NCI-H2171 (cell line): ENCODE data around the gene SNX27.
"Not testable (repeated sequence)": the region's sequence is repeated elsewhere in the genome, so short reads cannot be mapped to it uniquely, and the experiment has no call there.

ENCODE experiments used
- DNase-seq: peaks from one replicate; lab custom pipeline; 2025; lab: John Stamatoyannopoulos, UW

The SNX27 gene

DNA sequence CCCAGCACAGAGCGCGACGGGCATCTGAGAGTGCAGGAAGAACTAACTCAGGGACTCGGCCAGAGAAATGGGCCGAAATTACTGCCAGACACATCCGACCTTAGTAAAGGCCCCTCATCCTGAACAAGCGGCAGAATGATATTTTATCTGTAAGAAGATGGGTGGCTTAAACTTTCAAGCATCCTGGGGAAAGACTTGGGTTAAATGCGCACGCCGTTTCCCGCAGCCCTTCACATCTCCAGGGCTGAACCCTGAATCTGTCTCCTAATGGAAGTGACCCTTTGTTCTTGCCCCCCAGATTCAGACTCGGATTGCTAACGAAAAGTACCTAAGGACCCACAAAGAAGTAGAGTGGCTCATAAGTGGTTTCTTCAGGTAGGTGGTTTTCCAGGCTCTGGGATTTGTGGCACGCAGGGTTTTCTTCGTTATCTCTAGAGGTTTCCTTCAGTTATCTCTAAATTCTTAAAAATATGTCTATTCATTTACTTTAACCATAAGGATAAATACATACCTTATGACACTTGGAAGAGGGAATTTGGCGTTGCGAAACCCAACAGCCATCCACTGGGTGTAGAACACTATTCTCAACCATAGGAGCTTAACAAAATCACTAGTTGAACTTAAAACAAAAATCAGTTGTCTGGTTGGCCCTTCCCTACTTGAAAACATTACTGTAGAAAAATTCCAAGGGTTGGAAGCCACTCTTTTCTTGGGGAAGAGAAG is 110.1 kb downstream of the SNX27 start:
- DNase-seq = no peak

DNA sequence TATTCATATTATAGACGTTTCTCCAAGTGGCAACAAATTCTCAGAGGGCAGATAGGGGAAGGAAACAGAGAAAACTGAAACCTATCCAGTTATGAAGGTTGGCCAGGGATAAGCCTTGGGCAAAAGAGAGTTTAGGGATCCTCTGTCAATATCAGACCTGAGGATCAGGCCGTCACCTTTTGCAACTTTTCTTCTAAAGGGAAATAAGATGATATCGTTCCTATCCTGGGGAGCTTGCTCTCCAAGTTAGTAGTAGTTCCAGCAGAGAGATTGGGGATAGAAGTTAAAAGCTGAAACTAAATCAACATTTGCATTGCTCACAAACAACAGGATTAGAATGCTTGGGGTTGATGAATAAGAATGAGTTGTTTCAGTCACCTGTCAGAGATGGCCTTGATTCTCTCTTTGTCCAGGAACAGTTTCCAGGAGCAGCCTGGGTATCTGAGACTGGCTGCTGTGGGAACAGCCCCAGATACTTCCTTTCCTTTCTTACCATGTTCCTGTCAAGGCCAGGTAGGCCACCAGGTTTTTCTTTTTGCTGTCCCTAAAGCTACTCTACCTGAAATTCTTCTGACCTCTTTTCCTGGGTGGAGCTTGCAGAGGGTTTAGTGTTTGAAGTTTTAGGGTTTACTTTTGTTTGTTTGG is 112.0 kb downstream of the SNX27 start:
- no peak for DNase-seq

DNA sequence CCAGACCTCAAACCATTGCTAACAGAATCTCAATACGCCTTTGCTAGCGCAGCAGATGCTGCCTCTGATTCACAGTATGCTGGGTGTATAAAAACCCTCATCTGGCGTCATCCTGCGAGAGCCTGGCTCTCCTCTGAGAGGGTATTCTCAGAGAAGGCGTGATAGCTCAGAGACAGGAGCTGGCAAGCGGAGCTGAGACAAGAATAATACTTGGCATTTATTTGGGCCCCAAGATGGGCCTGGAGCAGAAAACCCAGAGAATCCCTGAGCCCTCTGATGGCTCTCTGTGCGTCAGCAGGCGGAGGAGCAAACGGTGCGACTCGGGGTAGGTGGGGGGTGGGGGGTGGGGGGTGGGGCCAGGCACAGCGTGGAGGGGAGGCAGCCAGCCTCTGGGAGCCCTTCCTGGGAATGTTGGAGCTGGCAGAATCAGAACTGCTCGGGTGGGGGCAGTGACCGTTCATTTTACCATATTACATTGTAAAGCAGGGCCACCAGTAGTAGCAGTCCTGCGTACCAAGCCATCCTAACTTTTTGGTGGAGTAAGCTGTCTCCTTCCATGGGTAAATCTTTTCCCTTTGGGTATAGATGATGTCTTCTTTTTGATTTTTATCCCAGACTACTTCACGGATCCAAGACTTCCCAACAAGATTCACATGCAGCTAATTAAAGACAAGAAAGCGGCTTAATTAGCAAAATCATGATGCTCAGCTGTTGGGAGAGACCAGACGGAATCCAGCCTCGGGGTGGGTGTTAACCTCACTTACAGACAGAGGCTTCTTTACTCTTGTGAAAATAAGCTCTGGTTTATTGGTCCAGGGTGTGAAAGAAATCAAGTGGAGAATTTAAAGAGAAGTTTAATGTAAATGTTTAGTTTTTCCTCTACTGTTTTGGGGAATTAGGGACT is 116.6 kb downstream of the SNX27 start:
- DNase-seq = no peak

DNA sequence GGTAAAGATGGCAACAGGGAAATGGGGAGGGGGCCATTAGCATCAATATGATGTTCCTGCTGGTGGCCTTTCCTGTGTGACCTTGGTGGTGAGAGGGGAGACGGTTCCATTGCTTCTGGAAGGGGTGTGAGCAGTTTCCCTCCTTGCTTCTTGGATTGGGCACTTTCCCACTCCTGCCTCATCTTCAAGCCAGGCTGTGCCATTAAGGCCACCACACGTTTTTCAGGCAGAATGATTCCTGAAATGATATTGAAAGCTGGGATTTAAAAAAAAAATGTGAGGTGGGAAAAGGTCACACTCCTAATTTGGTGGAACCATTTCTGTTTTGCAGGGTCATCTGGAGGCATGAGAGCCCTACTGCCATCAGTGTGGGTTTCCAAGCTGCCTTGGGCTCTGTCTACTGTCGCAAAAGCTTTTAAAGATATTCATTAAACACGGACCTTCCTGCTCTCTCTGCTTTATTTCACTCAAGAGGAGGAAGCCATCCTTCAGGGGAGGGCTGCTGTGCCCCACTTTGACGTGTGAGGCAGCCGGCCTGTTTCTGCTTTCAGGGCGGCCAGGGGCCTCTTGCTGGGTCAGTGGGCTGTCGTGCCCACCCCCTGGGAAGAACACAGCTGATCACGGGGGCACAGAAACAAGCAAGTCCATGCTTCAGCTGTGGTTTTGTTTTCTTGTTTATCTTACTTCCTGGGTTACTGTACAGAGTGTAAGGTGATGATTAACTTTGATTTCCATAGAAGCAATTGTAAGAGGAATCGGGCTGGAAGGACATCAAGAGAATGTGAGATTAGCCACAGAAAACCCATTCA is 117.5 kb downstream of the SNX27 start:
- DNase-seq = no peak

DNA sequence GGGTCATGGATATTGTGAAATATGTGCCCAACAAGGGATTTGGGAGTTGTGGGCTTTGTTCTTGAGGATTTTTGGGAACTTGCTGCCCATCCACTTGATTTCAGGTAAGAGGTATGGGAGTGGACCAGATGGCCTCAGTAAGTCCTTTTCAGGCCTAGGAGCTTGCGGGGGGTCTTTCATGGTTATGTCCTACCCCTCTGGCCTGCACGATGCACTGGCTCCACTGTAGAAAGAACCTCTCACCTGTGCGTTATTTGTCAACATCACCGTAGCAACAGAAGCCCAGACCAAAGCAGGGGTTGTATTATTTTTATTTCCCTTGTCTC is 118.1 kb downstream of the SNX27 start:
- DNase-seq = no peak

DNA sequence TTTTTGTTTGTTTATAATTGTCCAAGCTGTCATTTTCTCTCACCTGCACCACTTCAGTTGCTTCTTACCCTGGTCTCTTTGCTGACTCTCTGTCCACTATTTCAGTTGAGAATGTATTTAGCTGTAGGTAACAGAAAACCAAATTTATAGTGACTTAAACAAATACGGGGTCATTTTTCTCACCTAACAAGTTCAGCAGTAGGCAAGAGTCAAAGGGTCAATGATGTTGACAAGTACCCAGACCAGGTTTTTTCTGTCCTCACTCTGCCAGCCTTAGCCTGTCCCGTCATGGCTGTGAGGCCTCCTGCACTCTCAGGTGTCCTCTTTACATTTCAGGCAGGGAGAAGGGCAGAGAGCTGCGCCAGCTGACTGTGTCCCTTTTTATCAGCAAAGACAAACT is 121.3 kb downstream of the SNX27 start:
- no peak for DNase-seq

DNA sequence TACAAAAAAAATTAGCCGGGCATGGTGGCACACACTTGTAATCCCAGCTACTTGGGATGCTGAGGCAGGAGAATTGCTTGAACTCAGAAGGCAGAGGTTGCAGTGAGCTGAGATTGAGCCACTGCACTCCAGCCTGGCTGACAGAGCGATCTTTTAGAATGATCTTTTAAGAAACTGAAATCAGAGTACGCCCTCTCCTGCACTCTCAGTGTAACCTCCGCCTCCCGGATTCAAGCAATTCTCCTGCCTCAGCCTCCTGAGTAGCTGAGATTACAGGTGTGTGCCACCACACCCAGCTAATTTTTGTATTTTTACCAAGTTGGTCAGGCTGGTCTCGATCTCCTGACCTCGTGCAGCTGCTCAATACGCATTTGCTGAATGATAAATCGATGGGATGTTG is 122.1 kb downstream of the SNX27 start:
- not testable (repeated sequence) for DNase-seq

DNA sequence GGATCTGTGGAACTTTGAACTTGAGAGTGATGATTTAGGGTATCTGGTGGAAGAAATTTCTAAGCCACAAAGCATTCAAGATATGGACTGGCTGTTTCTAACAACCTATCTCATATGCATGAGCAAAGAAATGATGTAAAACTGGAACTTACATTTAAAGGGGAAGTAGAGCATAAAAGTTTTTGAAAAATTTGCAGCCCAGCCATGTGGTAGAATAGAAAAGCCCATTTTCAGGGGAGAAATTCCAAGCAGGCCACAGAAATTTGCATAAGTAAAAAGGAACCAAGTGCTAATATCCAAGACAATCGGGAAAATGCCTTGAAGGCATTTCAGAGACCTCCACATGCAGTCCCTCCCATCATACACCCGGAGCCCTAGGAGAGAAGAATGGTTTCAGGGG is 125.2 kb downstream of the SNX27 start:
- no peak for DNase-seq

DNA sequence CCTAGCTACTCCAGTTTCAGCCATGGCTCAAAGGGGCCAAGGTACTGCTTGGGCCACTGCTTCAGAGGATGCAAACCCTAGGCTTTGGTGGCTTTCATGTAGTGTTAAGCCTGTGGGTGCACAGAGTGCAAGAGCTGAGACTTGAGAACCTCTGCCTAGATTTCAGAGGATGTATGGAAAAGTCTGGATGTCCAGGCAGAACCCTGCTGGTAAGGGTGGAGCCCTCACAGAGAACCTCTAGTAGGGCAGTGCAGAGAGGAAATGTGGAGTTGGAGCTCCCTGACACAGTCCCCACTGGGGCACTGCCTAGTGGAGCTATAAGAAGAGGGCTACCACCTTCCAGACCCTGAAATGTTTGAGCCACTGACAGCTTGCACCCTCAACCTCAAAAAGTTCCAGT is 125.6 kb downstream of the SNX27 start:
- DNase-seq = no peak

DNA sequence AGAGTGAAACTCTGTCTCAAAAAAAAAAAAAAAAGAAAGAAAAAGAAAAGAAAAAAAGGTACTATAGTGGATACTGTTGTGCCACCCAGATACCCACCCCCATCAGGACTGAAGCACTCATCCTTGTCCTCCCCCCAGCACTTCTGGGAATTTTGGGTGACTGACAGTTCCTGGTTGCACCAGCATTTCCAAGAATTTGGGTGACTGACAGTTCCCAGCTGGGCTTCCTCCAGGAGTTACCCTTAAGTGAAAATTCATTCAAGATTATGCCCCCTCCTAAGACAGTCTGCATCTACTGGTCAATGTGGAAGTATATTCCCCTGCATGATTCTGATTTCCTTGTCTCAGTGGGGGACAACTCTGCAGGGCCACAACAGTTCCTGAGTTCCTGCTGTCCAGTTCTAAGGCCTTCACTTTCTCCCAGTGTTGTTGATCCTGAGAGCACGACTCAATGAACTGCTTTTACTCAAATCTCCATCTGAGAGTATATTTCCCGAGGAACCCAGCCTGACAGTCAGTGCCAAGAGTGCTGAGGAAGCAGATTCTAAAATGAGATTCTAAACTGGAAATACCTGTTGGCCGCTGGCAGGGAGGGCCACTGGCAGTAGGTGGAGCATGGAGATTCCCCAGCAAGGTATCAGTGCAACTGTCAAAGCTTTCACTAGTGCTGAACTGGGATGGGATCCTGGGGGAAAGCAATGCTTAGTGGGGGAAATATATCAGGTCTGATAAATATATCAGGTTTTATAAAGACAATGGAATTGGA is 127.9 kb downstream of the SNX27 start:
- no peak for DNase-seq

DNA sequence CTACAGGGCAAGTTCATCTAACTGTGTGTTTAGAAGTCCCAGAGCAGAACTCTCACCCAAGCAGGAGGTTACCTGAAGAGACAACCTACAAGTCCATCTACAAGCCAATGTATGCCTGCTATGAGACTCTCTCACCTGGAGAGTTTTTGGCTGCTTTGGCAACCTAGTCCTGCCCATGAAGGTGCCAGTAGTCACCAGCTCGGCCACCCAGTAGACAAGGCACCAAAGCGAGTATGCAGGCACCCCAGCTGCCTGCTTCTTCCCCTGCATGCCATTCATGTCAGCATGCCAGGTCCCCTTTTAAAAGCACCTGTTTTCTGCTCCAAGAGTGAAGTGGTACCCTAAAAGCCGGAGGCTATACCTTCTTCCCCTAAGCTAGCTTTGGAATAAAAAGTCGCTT is 129.7 kb downstream of the SNX27 start:
- no peak for DNase-seq
